DMS79 (cell line): ENCODE data around the gene B3GNT4.
"Not testable (repeated sequence)": the region's sequence is repeated elsewhere in the genome, so short reads cannot be mapped to it uniquely, and the experiment has no call there.

Experiments
- DNase-seq: peaks from one replicate; lab custom pipeline; 2025; lab: John Stamatoyannopoulos, UW

B3GNT4 gene

DNA sequence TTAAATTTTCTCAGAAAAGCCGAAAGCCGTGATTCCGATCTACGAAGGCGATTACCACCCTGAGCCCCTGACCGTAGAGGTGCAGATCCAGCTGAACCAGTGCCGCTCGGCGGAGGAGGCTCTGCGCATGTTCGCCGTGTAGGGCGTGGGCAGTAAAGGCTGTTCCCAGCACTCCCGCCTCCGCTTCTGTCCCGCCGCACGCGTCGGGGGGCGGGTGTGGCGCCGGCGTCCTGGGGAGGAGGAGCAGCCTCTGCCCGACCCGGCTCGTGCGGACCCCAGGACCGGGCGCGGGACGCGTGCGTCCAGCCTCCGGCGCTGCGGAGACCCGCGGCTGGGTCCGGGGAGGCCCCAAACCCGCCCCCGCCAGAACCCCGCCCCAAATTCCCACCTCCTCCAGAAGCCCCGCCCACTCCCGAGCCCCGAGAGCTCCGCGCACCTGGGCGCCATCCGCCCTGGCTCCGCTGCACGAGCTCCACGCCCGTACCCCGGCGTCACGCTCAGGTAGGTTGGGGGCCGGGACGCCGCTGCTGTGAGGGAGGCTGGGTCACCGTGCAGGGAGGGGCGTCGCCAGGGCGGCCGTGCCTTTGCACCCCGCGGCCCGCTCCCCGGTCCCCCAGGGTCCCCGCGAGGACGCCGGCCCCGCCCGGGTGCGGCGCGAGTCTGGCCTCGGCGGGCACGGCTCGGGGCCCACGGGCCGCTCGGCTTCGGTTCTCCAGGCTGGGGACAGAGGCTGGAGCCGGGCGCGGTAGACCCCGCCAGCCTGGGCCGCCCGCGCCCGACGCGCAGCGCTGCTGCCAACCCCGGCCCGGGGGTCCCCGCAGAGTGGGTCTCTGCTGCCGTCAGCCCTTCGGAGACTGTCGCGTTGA lies at the start of gene B3GNT4:
Gene B3GNT4, plus strand, starts transcription at position 409 of the 866 bp plus-strand sequence. CDS start 910 bp downstream, outside the sequence.
- DNase-seq, result peak; percentile 26

DNA sequence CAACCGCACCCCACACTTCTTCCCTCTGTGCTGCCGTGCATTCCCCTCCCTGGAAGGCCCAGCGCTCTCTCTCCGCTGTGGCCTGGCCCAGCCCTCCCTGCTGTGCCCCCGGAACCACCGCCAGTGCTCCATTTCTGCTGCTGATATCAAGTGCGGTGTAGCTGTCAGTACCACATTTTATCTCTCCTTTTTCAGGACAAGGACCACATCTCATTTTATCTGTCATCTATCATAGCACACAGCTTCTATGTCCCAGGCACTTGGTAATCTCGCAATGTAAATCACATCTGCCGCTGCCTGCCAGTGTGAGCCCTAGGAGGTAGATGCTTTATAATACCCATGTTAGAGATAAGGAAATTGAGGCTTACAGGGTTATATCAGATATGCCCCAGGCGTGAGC lies 47.8 kb upstream of the B3GNT4 start:
- no peak for DNase-seq

DNA sequence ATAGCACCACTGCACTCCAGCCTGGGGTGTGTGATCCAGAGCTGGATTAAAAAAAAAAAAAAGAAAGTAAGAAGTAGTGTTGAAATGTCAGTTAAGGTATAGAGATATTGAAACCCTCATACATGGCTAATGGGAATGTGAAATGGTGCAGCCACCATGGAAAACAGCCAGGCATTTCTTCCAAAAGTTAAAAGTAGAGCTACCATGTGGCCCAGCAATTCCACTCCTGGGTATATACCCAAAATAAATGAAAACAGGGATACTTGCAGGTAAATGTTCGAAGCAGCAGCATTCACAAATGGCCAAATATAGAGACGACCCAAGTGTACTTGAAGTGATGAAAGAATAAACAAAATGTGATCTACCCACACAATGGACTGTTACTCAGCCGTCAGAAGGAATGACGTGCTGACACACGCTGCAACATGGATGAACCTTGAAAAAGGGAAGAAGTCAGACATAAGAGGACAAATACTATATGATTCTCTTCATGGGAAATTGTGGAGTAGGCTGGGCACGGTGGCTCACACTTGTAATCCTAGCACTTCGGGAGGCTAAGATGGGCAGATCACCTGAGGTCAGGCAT lies 44.7 kb upstream of the B3GNT4 start:
- DNase-seq, result no peak

DNA sequence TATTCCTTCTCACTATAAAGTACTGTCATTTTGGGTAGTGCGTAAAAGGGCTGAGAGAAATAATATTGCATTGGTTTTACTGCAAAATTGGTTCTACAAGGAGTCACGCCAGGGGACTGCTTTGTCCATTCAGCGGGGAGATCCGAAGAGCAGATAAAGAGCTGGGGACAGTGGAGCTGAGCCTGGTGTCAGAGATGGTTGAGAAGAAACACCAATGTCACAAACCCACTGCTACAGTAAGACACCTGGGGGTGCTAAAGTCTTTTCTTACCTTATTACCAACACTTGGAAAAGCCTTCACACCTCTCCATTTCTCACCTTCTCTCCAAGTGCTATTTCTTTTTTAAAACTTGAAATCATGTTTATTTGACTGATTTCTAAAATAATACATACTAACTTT lies 43.6 kb upstream of the B3GNT4 start:
- no peak for DNase-seq

DNA sequence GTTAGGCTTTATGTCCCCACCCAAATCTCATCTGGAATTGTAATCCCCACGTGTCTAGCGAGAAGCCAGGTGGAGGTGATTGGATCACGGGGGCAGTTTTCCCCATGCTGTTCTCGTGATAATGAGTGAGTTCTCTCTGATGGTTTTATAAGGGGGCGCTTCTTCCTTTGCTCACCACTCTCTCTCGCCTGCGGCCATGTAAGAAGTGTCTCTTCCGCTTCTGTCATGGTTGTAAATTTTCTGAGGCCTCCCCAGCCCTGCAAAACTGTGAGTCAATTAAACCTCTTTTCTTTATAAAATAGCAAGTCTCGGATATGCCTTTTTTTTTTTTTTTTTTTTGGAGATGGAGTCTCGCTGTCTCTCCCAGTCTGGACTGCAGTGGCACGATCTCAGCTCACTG lies 42.7 kb upstream of the B3GNT4 start:
- DNase-seq, result no peak

DNA sequence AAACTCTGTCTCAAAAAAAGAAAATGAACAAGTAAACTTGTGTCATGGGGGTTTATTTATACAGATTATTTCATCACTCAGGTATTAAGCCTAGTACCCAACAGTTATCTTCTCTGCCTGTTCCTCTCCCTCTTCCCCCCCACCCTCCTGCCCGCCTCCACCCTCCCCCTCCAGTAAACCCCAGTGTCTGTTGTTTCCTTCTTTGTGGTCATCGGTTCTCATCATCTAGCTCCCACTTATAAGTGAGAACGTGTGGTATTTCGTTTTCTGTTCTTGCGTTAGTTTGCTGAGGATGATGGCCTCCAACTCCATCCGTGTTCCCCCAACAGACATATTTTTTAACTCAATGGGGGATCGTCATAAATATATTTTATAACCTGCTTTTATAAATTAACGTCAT lies 41.8 kb upstream of the B3GNT4 start:
- DNase-seq, result no peak

DNA sequence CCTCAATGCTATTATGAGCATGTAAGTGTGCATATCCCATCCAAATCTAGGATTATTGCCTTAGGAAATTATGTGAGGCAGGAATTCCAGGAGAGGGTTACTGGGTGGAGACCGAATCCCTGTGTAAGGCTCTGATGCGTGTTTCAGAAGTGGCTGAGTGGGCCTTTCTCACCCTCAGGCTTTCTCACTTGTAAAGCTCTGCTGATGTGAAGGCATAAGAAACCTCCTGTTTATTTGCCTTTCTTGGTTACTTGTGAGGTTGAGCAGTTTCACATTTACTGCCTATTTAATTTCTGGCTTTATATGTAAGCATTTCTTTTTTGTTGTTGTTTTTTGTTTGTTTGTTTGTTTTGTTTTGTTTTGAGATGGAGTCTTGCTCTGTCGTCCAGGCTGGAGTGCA lies 40.5 kb upstream of the B3GNT4 start:
- DNase-seq, result no peak

DNA sequence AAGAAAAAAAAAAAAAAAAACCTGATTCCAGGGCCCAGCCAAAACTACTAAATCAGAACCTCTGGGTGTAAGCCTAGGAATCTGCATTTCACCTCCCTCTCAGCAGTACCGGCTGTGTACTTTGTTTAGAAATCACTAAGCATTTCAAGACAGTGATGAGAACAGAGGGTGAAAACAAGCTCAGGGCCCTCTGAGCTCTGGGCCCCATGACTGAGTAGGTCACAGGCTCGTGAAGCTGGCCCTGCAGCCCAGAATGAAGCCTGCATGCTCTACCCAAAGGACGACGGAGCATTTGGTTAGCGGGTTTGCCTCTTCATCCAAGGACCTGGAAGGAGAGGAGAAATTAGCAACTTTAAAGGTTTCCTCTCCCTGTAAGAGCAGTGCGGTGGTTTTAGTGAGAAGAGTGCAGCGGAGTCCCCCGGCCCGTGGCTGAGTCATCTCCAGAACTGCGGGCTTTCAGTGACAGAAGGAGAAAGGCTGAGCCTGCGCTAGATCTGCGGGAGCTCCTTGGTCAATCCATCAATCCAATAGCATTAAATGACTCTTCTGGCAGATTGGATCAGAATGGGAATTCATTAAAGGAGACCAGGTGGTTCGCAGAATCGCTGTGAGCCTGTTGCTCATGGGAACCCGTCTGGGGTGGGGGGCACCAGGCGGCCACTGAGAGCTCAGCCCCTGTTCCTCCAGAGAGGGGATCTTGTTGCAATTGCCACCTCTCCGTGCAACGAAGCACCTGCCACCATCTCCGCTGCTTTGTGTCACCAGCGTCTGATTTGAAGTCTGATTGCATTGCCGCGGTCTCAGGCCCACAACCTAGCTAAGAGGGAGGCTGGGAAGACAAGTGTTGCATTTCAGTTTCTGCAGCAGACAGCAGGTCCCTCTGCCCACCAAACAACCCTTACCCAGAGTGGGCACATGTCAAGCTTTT lies 36.8 kb upstream of the B3GNT4 start:
- no peak for DNase-seq

DNA sequence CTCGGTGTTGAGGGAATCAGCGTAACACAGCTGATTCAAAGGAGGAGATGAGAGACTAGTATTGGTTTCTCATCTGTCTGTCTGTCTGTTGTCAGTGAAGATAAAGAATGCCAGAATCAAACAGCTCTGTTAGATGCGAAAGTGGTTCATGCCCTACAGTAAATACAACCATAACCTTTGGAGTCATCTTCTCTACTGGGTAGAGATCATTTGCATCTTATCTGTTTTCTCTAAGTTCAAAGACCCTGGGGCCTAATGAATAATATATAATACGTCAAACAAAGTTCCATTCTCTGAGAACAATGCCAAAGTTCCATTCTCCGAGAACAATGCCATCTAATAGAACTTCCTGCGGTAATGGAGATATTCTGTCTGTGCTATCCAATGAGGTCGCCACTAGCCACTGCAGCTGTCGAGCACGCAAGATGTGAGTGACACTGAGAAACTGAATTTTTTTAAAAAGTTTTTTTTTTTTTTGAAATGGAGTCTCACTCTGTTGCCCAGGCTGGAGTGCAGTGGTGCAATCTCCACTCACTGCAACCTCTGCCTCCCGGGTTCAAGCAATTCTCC lies 36.1 kb upstream of the B3GNT4 start:
- no peak for DNase-seq

DNA sequence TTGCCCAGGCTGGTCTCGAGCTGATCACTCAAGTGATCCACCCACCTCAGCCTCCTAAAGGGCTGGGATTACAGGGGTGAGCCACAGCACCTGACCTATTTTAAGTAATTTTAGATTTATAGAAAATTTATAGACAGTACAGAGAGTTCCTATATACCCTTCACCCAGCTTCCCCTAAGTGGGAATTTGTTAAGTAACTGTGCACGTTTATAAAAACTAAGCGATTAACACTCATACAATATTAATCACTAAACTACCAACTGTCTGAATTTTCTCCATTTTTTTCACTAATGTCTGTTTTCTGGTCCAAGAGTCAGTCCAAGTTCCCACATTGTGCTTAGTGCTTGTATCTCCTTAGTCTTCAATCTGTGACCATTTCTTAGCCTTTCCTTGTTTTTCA lies 35.0 kb upstream of the B3GNT4 start:
- DNase-seq, result no peak

DNA sequence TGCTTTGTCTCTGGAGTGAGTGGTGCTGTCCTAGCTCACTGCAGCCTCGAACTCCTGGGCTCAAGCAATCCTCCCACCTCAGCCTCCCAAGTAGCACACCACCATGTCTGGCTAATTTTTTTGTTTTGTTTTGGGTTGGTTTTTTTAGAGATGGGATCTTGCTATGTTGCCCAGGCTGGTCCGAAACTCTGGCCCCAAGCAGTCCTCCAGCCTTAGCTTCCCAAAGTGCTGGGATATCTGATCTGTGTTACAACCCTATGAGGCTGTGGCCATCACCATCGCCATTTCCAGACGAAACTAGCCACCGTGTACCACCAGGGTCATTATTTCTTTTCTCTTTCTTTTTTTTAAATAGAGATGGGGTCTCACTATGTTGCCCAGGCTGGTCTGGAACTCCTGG lies 32.1 kb upstream of the B3GNT4 start:
- no peak for DNase-seq

DNA sequence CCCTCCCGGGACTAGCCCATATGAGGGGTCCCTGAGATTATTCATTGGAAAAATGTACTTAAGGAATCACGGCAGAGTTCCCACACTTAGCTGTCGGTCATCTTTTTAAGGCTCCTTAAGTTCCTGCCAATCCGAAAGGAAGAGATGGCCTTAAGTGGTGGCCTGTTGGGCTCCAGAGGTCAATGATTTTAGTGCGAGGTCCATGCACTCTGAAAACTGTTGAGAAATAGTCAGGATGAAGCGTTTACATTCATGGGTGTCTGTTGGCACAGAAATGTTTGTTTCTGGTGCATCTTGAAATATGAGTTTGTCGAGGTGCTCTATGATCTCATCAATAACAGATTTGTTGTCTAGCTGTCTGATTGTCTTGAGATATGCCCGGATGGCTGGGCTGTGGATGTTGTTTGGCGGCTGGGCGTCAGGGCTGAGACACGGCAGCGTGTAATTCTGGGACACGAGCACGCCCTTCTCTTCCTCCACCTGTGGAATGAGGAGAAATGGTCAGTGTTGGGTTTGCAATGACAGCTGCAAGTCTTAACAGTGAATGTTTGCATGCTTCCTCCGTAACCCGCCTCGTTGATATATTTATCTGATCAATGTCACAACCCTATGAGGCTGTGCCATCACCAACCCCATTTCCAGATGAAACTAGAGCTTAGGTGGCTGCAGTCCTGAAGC lies 31.1 kb upstream of the B3GNT4 start:
- no peak for DNase-seq

DNA sequence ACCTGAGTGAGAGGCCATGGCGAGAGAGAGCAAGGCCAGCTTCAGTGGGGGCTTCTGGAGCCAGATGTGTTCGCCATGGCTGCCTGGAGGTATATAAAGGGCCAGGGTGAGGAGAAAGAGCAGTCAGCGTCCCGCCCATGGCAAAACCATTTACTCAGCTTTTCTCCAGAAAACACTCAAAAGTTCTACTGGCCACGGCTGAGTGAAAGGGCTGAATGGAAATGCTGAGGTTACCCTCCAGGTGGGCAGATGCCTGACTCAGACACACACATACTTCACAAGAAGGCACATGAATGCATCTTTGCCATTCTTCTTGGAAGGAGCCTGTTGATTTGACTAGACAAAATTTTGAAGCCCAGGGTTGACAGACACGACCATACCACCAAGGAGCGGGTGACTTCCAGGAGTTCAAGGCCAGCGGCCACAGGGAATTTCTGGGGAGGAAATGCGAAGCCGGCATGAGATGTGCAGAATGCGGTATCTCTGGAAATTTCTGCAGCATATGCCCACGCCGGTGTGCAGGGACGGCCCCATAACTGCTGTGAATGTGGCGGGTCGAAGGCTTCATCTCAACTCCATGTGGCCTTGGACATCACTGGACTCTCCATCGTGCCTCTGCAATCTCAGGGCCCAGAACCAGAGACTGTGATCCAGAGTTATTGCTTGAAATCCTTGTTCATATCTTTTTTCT lies 29.2 kb upstream of the B3GNT4 start, which contains the start of gene IL31:
Gene IL31, minus strand, starts transcription at position 67 of the 691 bp plus-strand sequence. Its CDS starts 49 bp downstream, at position 18.
- peak; percentile 74 for DNase-seq

DNA sequence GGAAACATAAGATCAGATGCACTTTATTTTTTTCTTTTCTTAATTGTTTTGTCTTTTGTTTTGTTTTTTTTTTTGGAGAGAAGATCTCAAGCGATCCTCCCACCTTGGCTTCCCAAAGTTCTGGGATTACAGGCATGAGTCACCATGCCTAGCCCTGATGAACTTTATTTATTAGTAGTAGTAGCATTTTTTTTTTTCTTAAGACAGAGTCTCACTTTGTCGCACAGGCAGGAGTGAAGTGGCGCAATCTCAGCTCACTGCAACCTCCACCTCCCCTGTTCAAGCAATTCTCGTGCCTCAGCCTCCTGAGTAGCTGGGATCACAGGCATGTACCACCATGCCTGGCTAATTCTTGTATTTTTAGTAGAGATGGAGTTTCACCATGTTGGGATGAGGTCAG lies 27.0 kb upstream of the B3GNT4 start:
- not testable (repeated sequence) for DNase-seq

DNA sequence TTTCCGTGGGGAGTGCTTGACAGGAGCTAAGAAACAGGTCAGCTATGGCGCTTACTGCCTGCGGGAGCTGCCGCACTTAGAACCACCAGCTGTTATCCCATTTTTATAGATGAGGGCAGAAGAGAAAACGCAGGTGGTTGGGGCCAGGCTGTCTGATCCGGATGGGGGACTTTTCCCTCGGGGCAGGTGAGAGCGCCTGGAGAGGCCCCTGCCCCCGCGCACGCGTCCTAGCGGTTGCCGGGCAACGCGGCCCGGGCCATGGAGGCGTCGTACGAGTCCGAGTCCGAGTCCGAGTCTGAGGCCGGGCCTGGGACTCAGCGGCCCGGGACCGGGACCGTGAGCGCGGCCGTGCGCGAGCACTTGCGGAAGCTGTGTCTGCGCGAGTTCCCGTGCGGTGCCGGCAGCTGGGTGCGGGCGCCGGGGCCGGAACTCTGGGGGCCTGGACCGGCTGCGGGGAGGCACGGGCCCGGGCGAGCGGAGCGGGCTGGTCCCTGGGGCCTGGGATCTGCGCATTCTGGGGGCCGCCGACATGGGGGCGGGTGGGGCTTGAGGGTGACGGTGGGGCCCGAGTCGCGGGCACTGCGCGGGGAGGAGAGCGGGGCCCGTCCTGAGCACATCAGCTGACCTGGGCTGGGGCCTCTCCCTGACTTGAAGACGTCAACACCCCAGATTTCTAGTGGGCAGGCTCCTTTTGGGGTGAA lies 20.5 kb upstream of the B3GNT4 start, which contains the start of gene LRRC43:
Gene LRRC43, plus strand, starts transcription at position 237 of the 701 bp plus-strand sequence. Its CDS starts 22 bp downstream, at position 259.
- no peak for DNase-seq

DNA sequence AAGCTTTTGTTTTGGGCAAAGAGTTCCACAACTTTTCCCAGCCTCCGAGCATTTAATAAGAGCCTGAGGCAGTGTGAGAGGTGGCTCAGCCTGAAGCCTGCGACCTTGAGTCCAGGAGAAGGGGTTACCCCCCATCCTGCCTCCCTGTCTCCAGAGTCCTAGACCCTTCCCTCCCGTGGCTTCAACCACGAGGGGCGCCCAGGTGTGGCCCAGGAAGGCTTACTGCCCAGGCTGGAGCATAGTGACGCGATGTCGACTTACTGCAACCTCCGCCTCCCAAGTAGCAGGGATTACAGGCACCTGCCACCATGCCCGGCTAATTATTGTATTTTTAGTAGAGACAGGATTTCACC lies 19.9 kb upstream of the B3GNT4 start:
- DNase-seq, result no peak

DNA sequence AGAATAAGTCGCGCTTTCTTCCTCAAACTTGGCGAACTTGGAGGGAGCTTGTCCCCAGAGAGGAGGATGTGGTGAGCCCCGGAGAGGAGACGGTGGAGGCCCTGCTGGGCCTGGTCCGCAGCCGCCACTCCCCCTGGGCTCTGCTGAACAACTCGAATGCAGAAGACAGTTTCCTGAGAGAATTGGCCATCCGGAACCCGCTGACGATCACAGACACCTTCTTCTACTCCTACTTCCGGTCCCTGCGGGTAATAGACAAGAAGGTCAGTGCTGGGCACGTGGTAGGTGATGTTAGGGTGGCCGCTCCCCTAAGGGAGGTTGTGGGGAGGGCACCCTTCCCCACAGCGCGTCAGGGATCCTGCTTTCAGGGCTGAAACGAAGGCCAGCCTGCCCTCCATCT lies 19.0 kb upstream of the B3GNT4 start:
- no peak for DNase-seq

DNA sequence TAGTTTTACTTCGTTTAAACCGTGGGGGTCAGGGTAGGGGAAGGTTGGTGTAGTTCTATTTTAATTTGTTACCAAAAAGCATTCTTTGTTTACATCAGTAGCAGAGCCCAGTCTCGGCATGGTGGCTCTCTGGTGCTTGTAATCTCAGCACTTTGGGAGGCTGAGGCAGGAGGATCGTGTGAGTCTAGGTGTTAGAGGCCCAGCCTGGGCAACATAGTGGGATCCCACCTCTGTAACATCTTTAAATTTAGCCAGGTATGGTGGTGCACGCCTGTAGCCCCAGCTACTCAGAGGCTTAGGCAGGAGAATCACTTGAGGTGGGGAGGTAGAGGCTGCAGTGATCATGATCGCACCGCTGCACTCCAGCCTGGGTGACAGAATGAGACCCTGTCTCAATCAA lies 18.4 kb upstream of the B3GNT4 start:
- no peak for DNase-seq

DNA sequence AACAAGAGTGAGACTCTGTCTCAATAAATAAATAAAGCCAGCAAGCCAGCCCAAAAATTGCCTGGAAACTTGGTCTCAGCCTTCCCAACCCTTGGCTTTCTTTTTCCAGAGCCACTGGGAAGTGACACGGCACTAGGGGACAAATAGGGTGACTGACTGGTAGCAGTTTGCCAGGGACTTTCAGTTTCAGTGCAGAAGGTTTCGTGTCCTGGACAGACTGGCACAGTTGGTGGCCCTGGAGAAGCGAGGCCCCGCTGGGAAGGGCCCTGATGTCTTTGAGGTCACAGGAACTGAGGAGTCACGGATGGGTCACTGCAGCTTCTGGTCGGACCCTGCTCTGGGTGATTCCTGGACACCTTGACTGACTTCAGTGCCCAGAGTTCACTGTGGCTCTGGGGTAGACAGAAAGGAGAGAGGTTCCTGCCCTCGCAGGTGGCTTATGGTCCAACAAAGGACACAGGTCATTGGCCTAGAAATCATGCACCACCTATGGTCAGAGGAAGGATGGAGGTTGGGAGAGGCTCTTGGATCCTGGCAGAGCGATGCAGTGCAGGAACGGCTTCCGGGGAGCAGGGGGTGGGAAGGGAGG lies 17.9 kb upstream of the B3GNT4 start:
- DNase-seq, result no peak

DNA sequence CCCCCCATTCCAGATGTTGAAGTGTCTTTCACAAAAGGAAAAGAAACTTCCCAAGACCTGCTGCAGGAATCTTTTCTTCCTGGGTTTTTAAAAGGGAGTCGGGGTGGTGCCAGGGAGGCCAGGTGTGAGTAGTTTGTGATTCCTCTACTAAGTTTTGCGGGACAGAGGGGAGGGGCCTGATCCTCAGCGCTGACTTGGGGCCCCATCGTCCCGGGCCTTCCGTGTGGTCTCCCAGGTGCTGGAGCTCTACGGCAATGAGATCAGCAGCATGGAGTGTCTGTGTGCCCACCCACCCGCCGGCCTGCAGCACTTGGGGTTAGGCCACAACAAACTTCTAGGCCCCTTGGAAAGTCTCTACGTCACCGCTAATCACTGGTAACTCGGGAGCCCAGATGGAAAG lies 16.0 kb upstream of the B3GNT4 start:
- no peak for DNase-seq
